ENCODE results near the gene RNF223. TPM values are rescaled to one million over a fixed set of nuclear protein-coding genes. Genes with fewer than 3 reads are reported as not detected.

RNF223 gene
- total and polyA plus RNA-seq, 2 of the 13 experiments (the other 11 are each of a cell fraction or from before 2014, with no cell fraction given), result 0.03 TPM; not detected in 1

DNA sequence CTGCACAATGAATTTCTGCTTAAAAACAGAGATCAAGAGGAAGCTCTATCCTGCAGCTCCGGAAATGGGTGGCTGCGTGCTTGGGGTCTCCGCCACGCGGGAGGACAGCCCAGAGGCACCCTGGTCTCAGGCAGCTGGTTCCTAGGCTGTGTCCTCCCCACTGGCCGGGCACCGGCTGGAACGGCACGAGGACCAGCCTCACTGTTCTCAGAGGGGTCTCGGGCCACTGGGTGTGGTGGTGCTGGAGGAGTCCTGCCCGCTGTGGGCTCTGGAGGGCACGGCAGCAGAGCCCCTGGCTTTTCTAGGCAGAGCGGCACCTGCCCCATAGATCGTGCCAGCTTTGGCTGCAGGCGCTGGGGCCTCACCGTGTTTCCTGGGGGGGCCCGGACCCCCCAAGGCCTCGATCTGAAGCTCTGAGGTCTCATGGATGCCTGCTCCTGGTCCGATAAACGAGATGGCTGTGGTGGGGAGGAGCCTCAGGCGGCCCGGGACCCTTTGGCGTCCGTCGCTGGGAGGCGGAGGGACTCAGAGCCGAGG is 8.2 kb upstream of the RNF223 start:
- in situ Hi-C loops (cut with HindIII; ENCODE audit: extremely low pct_ligation_motif_present, low pct_unique_long_range_greater_than_20kb) (no loop called here), intact Hi-C loops (cut with micrococcal nuclease; ENCODE audit: unreplicated experiment) (no loop called here)
- H3K27me3 ChIP-seq (ENCODE audit: control insufficient read depth in 1 of 2, insufficient read depth in 2 of 2, low read length in 2 of 2), result no peaks in the 10 kb centered on the region
- no peaks in the 10 kb centered on the region for H3K79me2 ChIP-seq (ENCODE audit: insufficient read depth, low read length)
- H2AFZ ChIP-seq (ENCODE audit: low read length), result no peak overlapping the region
- no peak overlapping the region for H3K27ac ChIP-seq (ENCODE audit: extremely low read length, insufficient read depth, low read length)
- H3K4me2 ChIP-seq (ENCODE audit: low read depth, low read length), result no peak overlapping the region
- no peaks in the 10 kb centered on the region for H4K20me1 ChIP-seq (ENCODE audit: insufficient read depth, low read length)
- BruUV-seq (replicated peaks), result no TSS peak
- no peak overlapping the region for H3K9ac ChIP-seq (ENCODE audit: insufficient read depth, low read depth, low read length)
- ChIA-PET POLR2A (interaction anchor here (1.0 kb wide), 1 partner anchor 192 kb away, joined by 3 read pairs; no protein-coding TSS in a partner anchor), CTCF (ENCODE audit: low intra/inter-chr PET ratio, low total read pairs) (no interaction called here)
- no peak for DNase-seq (ENCODE audit: low spot score)
- H3K4me1 ChIP-seq (ENCODE audit: insufficient read depth, low read length), result peaks cover 14% of the 10 kb centered on the region
- TF ChIP-seq KDM5B (CRISPR knock-in tag; IDR thresholded peaks at IDR 0.05; ENCODE audit: borderline replicate concordance), result no peak
- TF ChIP-seq SMARCC2 (IDR thresholded peaks at IDR 0.05), result no peak
- no peak for TF ChIP-seq ZNF709 (CRISPR knock-in tag; IDR thresholded peaks at IDR 0.05)
- TF ChIP-seq, protein P1, sequence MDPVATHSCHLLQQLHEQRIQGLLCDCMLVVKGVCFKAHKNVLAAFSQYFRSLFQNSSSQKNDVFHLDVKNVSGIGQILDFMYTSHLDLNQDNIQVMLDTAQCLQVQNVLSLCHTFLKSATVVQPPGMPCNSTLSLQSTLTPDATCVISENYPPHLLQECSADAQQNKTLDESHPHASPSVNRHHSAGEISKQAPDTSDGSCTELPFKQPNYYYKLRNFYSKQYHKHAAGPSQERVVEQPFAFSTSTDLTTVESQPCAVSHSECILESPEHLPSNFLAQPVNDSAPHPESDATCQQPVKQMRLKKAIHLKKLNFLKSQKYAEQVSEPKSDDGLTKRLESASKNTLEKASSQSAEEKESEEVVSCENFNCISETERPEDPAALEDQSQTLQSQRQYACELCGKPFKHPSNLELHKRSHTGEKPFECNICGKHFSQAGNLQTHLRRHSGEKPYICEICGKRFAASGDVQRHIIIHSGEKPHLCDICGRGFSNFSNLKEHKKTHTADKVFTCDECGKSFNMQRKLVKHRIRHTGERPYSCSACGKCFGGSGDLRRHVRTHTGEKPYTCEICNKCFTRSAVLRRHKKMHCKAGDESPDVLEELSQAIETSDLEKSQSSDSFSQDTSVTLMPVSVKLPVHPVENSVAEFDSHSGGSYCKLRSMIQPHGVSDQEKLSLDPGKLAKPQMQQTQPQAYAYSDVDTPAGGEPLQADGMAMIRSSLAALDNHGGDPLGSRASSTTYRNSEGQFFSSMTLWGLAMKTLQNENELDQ (CRISPR knock-in tag; IDR thresholded peaks at IDR 0.05; ENCODE audit: borderline replicate concordance), result no peak
- TF ChIP-seq ZNF432 (CRISPR knock-in tag; IDR thresholded peaks at IDR 0.05; ENCODE audit: borderline replicate concordance), result no peak
- TF ChIP-seq HDAC6 (IDR thresholded peaks at IDR 0.05; ENCODE audit: low read depth, low read length), result no peak
- H3K9me3 ChIP-seq (ENCODE audit: low read length), result no peaks in the 10 kb centered on the region
- no peak for FAIRE-seq
- H3K4me3 ChIP-seq (replicated peaks in 1 of 3; ENCODE audit: insufficient read depth in 1 of 3, low read depth in 2 of 3, low read length in 3 of 3), result no peak overlapping the region
- no peak for ATAC-seq
- H3K36me3 ChIP-seq (replicated peaks in 1 of 2; ENCODE audit: control insufficient read depth in 1 of 2, insufficient read depth in 2 of 2, low read length in 2 of 2), result no peaks in the 10 kb centered on the region
- WGBS (ENCODE audit: low lambda C conversion rate), result 95% methylated on average over 12 of the region's 27 CpGs

Data from HepG2 (cell line).